Measurements from ENCODE around the gene SLC6A18. TPM values are rescaled to one million over a fixed set of nuclear protein-coding genes. Genes with fewer than 3 reads are reported as not detected.

Gene SLC6A18
- total and polyA plus RNA-seq, 2 of the 13 experiments (the other 11 are each of a cell fraction or from before 2014, with no cell fraction given) = not detected

- peak; percentile 70; the same call in 1 of the 2 replicates for TF ChIP-seq ATF2 (CRISPR knock-in tag; IDR thresholded peaks at IDR 0.05)
- no peak for TF ChIP-seq SRF (IDR thresholded peaks at IDR 0.05; ENCODE audit: low read depth, low read length)
- TF ChIP-seq ZNF292 (CRISPR knock-in tag; IDR thresholded peaks at IDR 0.05; ENCODE audit: borderline replicate concordance, low read depth) = no peak
- peak; percentile 73 for TF ChIP-seq HDAC1 (CRISPR knock-in tag; IDR thresholded peaks at IDR 0.05)
- peak; percentile 67; the same call in 1 of the 2 replicates for TF ChIP-seq RFXAP (CRISPR knock-in tag; IDR thresholded peaks at IDR 0.05; ENCODE audit: borderline replicate concordance)
- no peak for TF ChIP-seq PHB2 (IDR thresholded peaks at IDR 0.05; ENCODE audit: partially characterized antibody)
- TF ChIP-seq NFAT5 (CRISPR knock-in tag; IDR thresholded peaks at IDR 0.05) = peak; percentile 96
- no peak for TF ChIP-seq NFE2L1 (CRISPR knock-in tag; IDR thresholded peaks at IDR 0.05; ENCODE audit: borderline replicate concordance)
- peak; percentile 84 for TF ChIP-seq ZNF329 (CRISPR knock-in tag; IDR thresholded peaks at IDR 0.05; ENCODE audit: low read depth)
- no peak for TF ChIP-seq MAX (IDR thresholded peaks at IDR 0.05)
- no peak for TF ChIP-seq ZNF646 (CRISPR knock-in tag; IDR thresholded peaks at IDR 0.05)
- no peak for TF ChIP-seq ZNF761 (CRISPR knock-in tag; conservative IDR thresholded peaks at IDR 0.05)
- TF ChIP-seq CTCF (CRISPR knock-in tag; IDR thresholded peaks at IDR 0.05) = no peak
These were observed 21.7 kb downstream of the SLC6A18 start (continued) for GRCh38 chr5:1246711-1247431.

Measured in HepG2 (cell line).